HuH-7 (cell line): Measurements from ENCODE around the gene STK39.
A peak's percentile ranks its signal among the peaks of the same experiment; 100 is the strongest.
"Not testable (repeated sequence)": the region's sequence is repeated elsewhere in the genome, so short reads cannot be mapped to it uniquely, and the experiment has no call there.

Source experiments
- DNase-seq: peaks from one replicate; pipeline ENCODE4 v3.0.0; 2011; ENCODE audit warnings: low spot score

STK39 gene

GRCh38 chr2:168135630-168136029 is 111.8 kb downstream of the STK39 start:
- DNase-seq: no peak

DNA sequence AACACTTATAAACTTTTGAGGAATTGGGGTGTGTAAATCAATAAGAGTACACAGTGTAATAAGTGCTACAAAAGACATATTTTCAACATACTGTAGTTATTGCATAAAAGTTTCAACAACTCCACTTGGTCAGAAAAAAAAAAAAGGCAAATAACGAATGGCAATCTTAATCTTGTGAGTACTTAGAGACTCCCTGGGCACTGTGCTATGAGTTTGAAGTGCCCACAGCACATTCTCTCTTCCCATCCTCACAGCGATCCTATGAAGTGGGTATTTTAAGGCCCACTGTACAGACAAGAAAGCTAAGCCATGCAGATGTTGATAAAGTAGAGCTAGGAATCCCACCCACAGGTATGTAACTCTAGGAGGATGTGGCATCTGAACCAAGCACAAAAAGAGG is 112.3 kb downstream of the STK39 start:
- no peak for DNase-seq

DNA sequence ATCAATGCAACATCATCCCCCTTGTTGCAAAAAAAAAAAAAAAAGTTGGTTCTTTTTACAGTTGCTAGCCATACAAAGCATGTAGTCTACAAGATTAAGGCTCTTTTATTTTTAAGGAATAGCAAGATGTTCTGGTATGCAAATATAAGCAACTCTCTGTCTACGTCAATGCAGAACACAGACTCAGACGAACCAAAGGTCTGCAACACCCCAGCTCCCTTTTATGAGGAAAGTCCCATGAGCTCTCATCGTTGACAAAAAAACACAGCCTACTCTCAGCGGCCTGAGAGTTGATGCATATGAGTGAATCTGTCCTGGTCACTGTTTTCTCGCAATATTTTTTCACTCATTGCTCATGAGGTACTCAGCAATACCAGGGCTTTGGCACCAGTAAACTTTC is 112.9 kb downstream of the STK39 start:
- no peak for DNase-seq

- no peak for DNase-seq
Observed at GRCh38 chr2:168132389-168132788, 115.0 kb downstream of the STK39 start.

GRCh38 chr2:168130346-168130745 is 117.0 kb downstream of the STK39 start:
- no peak for DNase-seq

DNA sequence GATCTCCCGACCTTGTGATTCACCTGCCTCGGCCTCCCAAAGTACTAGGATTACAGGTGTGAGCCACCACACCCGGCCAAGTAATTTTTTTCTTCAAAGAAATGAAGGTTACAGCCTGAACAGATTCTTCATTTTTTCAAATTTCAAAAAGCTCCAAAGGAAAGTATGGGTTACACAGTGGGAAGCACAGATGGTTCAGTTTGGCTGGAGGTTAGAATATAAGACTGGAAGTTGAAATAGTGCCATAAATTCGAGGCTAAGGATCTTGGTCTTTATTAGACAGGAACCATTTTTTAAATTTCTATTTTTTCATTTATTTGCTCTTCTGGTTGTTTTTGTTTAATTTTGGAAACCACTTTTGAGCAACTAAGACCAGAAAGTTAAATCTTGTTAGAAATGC is 120.0 kb downstream of the STK39 start:
- no peak for DNase-seq

DNA sequence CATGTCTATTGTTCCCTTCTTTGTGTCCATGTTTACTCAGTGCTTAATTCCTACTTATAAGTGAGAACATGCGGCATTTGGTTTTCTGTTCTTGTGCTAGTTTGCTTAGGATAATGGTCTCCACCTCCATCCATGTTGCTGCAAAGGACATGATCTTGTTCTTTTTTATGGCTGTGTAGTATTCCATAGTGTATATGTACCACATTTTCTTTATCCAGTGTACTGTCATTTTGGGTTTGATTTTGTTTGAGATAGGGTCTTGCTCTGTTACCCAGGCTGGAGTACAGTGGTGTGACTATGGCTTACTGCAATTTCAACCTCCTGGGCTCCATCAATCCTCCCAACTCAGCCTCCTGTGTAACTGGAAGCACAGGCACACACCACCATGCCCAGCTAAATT is 125.2 kb downstream of the STK39 start:
- DNase-seq: not testable (repeated sequence)

DNA sequence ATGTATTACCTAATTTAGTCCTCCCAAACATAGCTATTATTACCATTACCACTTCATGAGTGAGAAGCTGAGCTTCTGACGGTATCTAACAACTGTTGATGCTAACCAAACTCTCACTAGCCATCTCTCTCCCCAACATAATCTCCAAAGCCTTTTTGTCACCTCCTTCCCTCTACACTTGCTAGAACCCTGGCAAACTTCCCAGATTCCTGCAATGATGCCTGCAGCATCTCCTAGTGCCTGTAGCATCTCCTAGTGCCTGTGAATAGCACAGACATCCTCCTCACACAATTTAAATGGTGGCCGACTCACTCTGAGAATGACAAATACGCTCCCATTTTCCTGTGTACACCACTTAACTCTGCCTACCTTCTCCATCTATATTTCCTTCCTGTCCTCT is 126.7 kb downstream of the STK39 start:
- no peak for DNase-seq

DNA sequence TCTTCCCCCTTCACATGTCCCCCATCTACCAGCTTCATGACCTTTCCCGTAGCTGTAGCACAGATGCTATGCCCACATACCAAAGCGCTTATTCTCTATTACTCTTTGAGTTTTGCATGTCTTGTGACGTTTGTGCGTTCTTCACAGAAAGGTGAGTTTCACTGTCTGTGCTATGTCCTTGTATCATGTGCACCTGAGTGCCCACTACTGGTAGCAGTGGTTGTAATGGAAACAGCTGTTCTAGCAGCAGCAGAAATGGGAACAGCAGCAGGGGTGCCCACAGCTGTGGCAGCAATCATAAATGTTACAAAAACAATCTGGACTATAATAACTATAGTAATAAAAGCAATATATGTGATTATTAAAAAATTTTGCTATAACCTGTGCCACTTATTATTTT is 127.1 kb downstream of the STK39 start:
- no peak for DNase-seq

- DNase-seq: peak; percentile 15
Observed at GRCh38 chr2:168119515-168120141, 127.8 kb downstream of the STK39 start.

GRCh38 chr2:168118733-168119514 is 128.5 kb downstream of the STK39 start:
- peak; percentile 19 for DNase-seq

- DNase-seq: no peak
Observed at GRCh38 chr2:168116448-168116847, 130.9 kb downstream of the STK39 start.

DNA sequence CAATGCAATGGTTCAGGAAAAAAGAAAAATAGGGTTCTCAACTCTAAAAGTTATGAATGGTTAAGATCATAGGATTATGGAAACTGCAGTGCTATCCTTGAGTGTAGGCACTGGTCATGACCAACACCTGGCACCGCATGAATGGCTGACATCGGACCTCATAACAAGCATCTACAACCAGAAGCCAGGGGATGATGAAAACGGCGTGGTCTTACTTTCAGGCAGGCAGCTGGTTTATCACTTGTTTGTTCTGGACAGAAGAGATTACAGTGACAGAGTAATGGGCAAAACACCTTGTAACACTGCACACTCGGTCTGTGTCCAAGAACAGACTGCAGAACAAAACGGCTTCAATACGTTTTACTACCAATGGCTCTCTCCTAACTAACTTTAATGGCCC is 132.8 kb downstream of the STK39 start:
- no peak for DNase-seq

- DNase-seq: no peak
Observed at GRCh38 chr2:168114040-168114439, 133.4 kb downstream of the STK39 start.

- DNase-seq: no peak
Observed at GRCh38 chr2:168107322-168107721, 140.1 kb downstream of the STK39 start.

DNA sequence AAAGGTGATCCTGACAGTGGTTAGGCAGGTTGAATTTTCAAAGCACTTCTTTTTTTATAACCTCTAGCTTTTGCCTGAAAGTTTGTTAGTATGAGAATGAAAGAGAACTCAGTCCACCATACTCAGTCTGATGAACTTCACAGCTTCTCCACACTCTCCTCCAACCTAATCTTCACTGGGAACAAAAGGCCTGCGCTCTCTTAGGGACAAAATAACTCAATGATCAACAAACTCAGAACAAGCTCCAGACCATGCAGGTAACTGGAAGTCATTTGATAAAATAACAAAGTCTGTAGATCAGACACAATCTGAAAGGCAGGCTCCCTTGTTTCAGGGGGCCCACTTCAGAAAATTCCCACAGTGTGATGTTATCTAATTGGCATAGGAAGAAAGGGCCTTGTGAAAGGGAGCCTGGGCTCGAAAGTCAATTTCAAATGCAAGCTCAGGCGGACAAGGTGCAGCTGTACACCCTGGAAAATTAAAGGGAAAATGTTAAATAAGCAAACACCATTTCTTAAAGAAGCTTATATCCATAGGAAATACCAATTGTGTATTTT is 142.2 kb downstream of the STK39 start:
- no peak for DNase-seq

GRCh38 chr2:168097431-168097830 is 150.0 kb downstream of the STK39 start:
- DNase-seq: no peak

DNA sequence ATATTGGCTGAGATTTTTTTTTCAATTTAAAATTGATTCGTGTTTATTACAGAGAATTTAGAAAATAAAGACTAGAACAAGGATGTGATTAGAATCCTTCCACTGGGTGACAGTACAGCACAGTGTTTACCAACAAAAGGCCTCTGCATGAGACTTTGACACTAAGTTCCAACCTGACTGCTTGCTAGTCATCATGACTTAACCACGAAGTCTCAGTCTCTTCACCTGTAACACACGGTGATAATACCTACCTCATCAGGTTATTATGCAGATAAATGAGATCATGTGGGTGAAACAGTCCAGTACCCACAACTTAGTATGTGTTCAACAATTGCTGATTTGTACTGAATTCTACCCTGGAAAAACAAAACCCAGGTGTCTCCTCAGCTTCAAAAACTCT is 151.2 kb downstream of the STK39 start:
- DNase-seq: no peak

DNA sequence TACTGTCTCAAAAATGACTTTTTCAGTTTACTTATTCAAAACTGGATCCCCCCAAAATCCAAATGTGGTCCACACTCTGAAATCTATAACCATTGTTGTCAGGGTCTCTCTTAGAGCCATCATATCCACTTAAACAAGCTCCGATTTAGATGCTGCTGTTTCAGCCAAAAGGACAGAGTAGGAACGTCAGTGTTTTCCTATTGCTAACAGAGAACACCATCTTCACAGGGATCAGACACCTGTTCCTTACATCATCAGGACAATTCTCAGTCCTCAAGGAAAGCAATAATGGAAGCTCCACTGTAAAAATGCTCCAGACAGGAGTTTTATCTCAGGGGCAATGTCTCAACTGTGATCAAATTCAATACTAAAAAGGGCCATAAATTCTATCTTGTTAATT is 155.4 kb downstream of the STK39 start:
- DNase-seq: no peak

- DNase-seq: no peak
Observed at GRCh38 chr2:168090366-168091135, 156.8 kb downstream of the STK39 start.

DNA sequence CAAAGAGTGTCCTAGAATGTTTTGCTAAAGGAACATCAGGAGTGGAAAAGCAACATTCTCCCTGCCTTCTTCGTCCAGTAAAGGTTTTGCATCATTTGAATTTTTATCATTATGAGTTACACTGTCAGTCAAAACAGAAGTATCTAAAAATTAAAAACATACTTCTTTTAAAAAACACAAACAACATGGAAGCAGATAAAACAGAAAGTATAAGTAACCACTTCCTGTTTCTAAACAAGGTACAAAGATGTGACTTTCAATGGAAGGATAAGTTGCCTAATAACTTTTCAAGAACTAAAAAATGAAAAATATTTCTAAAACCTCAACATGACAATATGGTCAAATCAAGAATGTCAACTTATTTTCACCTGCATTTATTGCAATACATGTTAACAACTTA is 158.2 kb downstream of the STK39 start:
- DNase-seq: no peak

DNA sequence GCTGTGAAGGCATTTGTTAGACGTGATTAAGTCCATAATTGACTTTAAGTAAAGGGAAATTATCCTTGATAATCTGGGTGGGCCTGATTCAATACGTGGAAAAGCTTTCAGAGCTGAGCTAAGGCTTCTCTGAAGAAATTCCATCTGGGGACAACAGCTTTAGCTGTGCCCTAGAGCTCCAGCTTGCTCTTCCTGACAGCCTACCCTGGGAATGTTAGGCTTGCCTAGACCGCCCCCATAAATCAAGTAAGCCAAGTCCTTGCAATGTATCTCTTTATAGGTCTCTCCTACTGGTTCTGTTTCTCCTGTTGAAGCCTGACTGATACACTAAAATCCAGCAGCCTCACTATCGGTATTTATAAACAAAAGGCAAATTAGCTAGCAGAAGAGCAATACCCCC is 160.0 kb downstream of the STK39 start:
- no peak for DNase-seq

DNA sequence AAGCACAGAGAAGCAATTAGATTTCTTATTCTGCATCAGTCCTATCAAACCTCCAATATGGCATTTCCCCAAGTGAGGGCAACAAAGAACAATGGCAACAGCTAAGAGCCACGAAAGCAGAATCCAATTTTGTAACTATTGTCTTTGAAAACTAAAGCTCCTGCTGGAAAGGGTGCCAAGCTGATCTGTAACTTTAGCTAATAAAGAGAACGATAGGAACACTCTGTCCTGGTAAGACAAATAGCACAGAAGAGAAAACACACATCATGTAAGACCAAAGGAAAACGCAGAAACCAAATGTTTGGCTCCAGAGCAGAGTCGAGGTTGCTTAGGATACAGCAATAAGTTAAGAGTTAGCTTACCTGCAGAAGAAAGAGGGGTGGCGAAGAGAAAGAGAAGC is 160.5 kb downstream of the STK39 start:
- DNase-seq: no peak
